Ramos (cell line): ENCODE measurements around the gene HSD11B1.

Experiments used
- in situ Hi-C: fragments of 300-500 bp; cut with MboI; formaldehyde crosslinking; loops from one replicate; pipeline ENCODE4 v1.14.3; 2022; ENCODE audit warnings: low sequenced_read_pairs; ENCODE audit not compliant: unreplicated experiment

Gene HSD11B1

GRCh38 chr1:209704584-209704983 lies at the start of gene HSD11B1:
HSD11B1 (plus strand) TSS chr1:209704846; CDS start chr1:209704943, 97 bp downstream.
- in situ Hi-C loops, result no loop called here

GRCh38 chr1:209655411-209656231 lies 49.0 kb upstream of the HSD11B1 start:
- in situ Hi-C loops, result no loop called here

- in situ Hi-C loops, result no loop called here
Observed at GRCh38 chr1:209657140-209657879, 47.3 kb upstream of the HSD11B1 start.

GRCh38 chr1:209657918-209658317 lies 46.7 kb upstream of the HSD11B1 start:
- in situ Hi-C loops, result no loop called here

GRCh38 chr1:209659909-209660308 lies 44.7 kb upstream of the HSD11B1 start:
- in situ Hi-C loops, result no loop called here

- in situ Hi-C loops, result no loop called here
Observed at GRCh38 chr1:209661071-209661470, 43.6 kb upstream of the HSD11B1 start.

- in situ Hi-C loops, result no loop called here
Observed at GRCh38 chr1:209662879-209663327, 41.7 kb upstream of the HSD11B1 start.

- in situ Hi-C loops, result no loop called here
Observed at GRCh38 chr1:209667103-209667502, 37.5 kb upstream of the HSD11B1 start.

GRCh38 chr1:209667708-209668107 lies 36.9 kb upstream of the HSD11B1 start:
- in situ Hi-C loops, result no loop called here

- in situ Hi-C loops, result no loop called here
Observed at GRCh38 chr1:209670441-209671082, 34.1 kb upstream of the HSD11B1 start.

GRCh38 chr1:209672705-209673630 lies 31.7 kb upstream of the HSD11B1 start:
- in situ Hi-C loops, result no loop called here

GRCh38 chr1:209673631-209674417 lies 30.8 kb upstream of the HSD11B1 start:
- in situ Hi-C loops, result no loop called here

GRCh38 chr1:209674957-209675564 lies 29.6 kb upstream of the HSD11B1 start, which contains the start of gene G0S2:
G0S2 (plus strand) TSS chr1:209675412; CDS start chr1:209675685, 273 bp downstream.
- in situ Hi-C loops, result no loop called here

GRCh38 chr1:209675565-209676154 lies 29.0 kb upstream of the HSD11B1 start:
- in situ Hi-C loops, result no loop called here

GRCh38 chr1:209678981-209679539 lies 25.6 kb upstream of the HSD11B1 start:
- in situ Hi-C loops, result no loop called here

- in situ Hi-C loops, result no loop called here
Observed at GRCh38 chr1:209685821-209686220, 18.8 kb upstream of the HSD11B1 start.

- in situ Hi-C loops, result no loop called here
Observed at GRCh38 chr1:209686322-209686721, 18.3 kb upstream of the HSD11B1 start.

- in situ Hi-C loops, result no loop called here
Observed at GRCh38 chr1:209688746-209689234, 15.9 kb upstream of the HSD11B1 start.
